H1 (cell line): ENCODE measurements around the gene RGS9. TPM values are rescaled to one million over a fixed set of nuclear protein-coding genes. Genes with fewer than 3 reads are reported as not detected.

Source experiments
- BACH1 ChIP-seq: IDR thresholded peaks from 2 replicates; pipeline ENCODE4 v1.6.1; 2012; ENCODE audit warnings: low read length, improper control_type of control experiment
- BCL11A ChIP-seq, 2 experiments: IDR thresholded peaks; one replicate each; pipeline ENCODE4 v1.6.1; 2011; ENCODE audit warnings: low read depth in 2 of 2, low read length in 2 of 2, mild to moderate bottlenecking in 2 of 2
- BRCA1 ChIP-seq: IDR thresholded peaks from 2 replicates; pipeline ENCODE4 v1.6.1; 2012; ENCODE audit warnings: low read depth, low read length, improper control_type of control experiment
- CEBPB ChIP-seq: IDR thresholded peaks from 2 replicates; pipeline ENCODE4 v1.6.1; 2012; ENCODE audit warnings: low read depth, low read length
- CREB1 ChIP-seq: IDR thresholded peaks from 2 replicates; pipeline ENCODE4 v1.6.1; 2012; ENCODE audit warnings: inconsistent platforms
- EGR1 ChIP-seq: IDR thresholded peaks from 2 replicates; pipeline ENCODE4 v1.6.1; 2011; ENCODE audit warnings: low read depth, low read length, borderline replicate concordance
- EZH2 ChIP-seq: fragments of 200-600 bp; sonication (generic); IDR thresholded peaks from 2 replicates; pipeline ENCODE4 v1.7.1; 2012; ENCODE audit warnings: low read depth, mild to moderate bottlenecking, moderate library complexity, low read length, inconsistent platforms; ENCODE audit not compliant: severe bottlenecking
- FOSL1 ChIP-seq: IDR thresholded peaks from 2 replicates; pipeline ENCODE4 v1.6.1; 2011; ENCODE audit warnings: mild to moderate bottlenecking, low read depth, low read length, moderate library complexity; ENCODE audit not compliant: insufficient read depth
- HDAC6 ChIP-seq: IDR thresholded peaks from one replicate; pipeline ENCODE4 v1.7.1; 2012; ENCODE audit warnings: low read depth, mild to moderate bottlenecking, inconsistent platforms, low read length, moderate library complexity
- JUN ChIP-seq: IDR thresholded peaks from 2 replicates; pipeline ENCODE4 v1.6.1; 2011; ENCODE audit warnings: low read depth, mild to moderate bottlenecking, improper control_type of control experiment, low read length
- MAFK ChIP-seq: IDR thresholded peaks from 2 replicates; pipeline ENCODE4 v1.6.1; 2012; ENCODE audit warnings: low read depth, mild to moderate bottlenecking, improper control_type of control experiment, low read length
- NANOG ChIP-seq: IDR thresholded peaks from 2 replicates; pipeline ENCODE4 v1.6.1; 2011; ENCODE audit warnings: low read length, low read depth, mild to moderate bottlenecking, inconsistent platforms; ENCODE audit not compliant: insufficient read depth, poor library complexity, severe bottlenecking
- POU5F1 ChIP-seq: IDR thresholded peaks from 2 replicates; pipeline ENCODE4 v1.6.1; 2011; ENCODE audit warnings: low read depth, mild to moderate bottlenecking, low read length, moderate library complexity
- RAD21 ChIP-seq, 2 experiments: IDR thresholded peaks in 1 of 2; conservative IDR thresholded peaks in 1 of 2; 2 replicates each; pipeline ENCODE4 v1.6.1; 2011; ENCODE audit warnings: low read depth in 2 of 2, low read length in 2 of 2, improper control_type of control experiment in 1 of 2, inconsistent platforms in 1 of 2, mild to moderate bottlenecking in 1 of 2, moderate library complexity in 1 of 2
- RBBP5 ChIP-seq: IDR thresholded peaks from 2 replicates; pipeline ENCODE4 v1.7.1; 2012; ENCODE audit warnings: low read depth, mild to moderate bottlenecking, inconsistent platforms, low read length, moderate library complexity, borderline replicate concordance
- RNF2 ChIP-seq: fragments of 200-900, 300-1000 bp; sonication (generic); IDR thresholded peaks from 2 replicates; pipeline ENCODE4 v1.7.1; 2016; ENCODE audit warnings: borderline replicate concordance, low read depth, mild to moderate bottlenecking, antibody characterized with exemption, low read length; ENCODE audit not compliant: poor library complexity, severe bottlenecking; ENCODE audit errors: missing control alignments
- SP1 ChIP-seq: IDR thresholded peaks from 2 replicates; pipeline ENCODE4 v1.6.1; 2011; ENCODE audit warnings: low read depth, low read length
- SP4 ChIP-seq: IDR thresholded peaks from 2 replicates; pipeline ENCODE4 v1.6.1; 2012; ENCODE audit warnings: low read length, inconsistent platforms
- SRF ChIP-seq: IDR thresholded peaks from 2 replicates; pipeline ENCODE4 v1.6.1; 2011; ENCODE audit warnings: mild to moderate bottlenecking, low read depth, low read length, moderate library complexity
- TBP ChIP-seq: IDR thresholded peaks from 2 replicates; pipeline ENCODE4 v1.6.1; 2011; ENCODE audit warnings: low read depth, low read length, improper control_type of control experiment
- TCF12 ChIP-seq: IDR thresholded peaks from 2 replicates; pipeline ENCODE4 v1.6.1; 2011; ENCODE audit warnings: low read depth, mild to moderate bottlenecking, low read length
- USF2 ChIP-seq: IDR thresholded peaks from 2 replicates; pipeline ENCODE4 v1.6.1; 2011; ENCODE audit warnings: low read length, improper control_type of control experiment
- ZNF274 ChIP-seq: IDR thresholded peaks from 2 replicates; pipeline ENCODE4 v1.7.0; 2012; ENCODE audit warnings: low read length, borderline replicate concordance; ENCODE audit errors: extremely low read depth
- polyA plus RNA-seq, 7 experiments: library from polyadenylated mRNA; depleted of rRNA in 3 of 7; stranded (reverse) in 5 of 7; unstranded in 2 of 7; fragments of >200 nt in 5 of 7; fragments of 200-250 nt in 2 of 7; gene quantifications; 1 replicate in 5 of 7; 2 replicates in 1 of 7; 4 replicates in 1 of 7; pipeline versions ENCODE4 v1.2.1 to v1.2.3, GENCODE V29; 2011 to 2013; ENCODE audit warnings: missing spikeins in 2 of 7, mixed read lengths in 2 of 7
- total RNA-seq: library from RNA; stranded (reverse); fragmentation: NEBNext Ultra II Directional; extraction: Animal tissue kit (Norgen Biotek cat#: 25700); gene quantifications from 2 replicates; pipeline ENCODE4 v1.2.1, GENCODE V29; 2021

RGS9 gene
- total and polyA plus RNA-seq, 2 of the 8 experiments (the other 6 are each of a cell fraction or from before 2014, with no cell fraction given): 8.9 to 20.5 TPM

- TF ChIP-seq HDAC6 (no peak), EGR1 (no peak), FOSL1 (no peak), JUN (no peak), RNF2 (no peak), ZNF274 (no peak), CEBPB (no peak), BCL11A (IDR thresholded peaks at IDR 0.05; ENCODE audit: low read depth in 2 of 2, low read length in 2 of 2) (no peak), CREB1 (0 out of 2 replicates have a peak, but pooled peaks have one; percentile 9), POU5F1 (no peak), RAD21 (IDR thresholded peaks at IDR 0.05 in 1 of 2, conservative IDR thresholded peaks at IDR 0.05 in 1 of 2; ENCODE audit: low read depth in 2 of 2, low read length in 2 of 2) (peak; percentile 98 to 99), BACH1 (no peak), BRCA1 (no peak), USF2 (no peak), SP4 (no peak), EZH2 (no peak), SP1 (no peak), RBBP5 (no peak), MAFK (no peak), TCF12 (no peak), TBP (0 out of 2 replicates have a peak, but pooled peaks have one; percentile 12), SRF (no peak), NANOG (no peak)
Observed at GRCh38 chr17:65231662-65232335, 94.6 kb downstream of the RGS9 start (continued).
